ENCODE results near the gene CRKL.

Gene CRKL

GRCh38 chr22:20951932-20952380, 34.7 kb downstream of the CRKL start:
- DNase-seq (ENCODE audit: low read depth in 2 of 2), result no peak

DNA sequence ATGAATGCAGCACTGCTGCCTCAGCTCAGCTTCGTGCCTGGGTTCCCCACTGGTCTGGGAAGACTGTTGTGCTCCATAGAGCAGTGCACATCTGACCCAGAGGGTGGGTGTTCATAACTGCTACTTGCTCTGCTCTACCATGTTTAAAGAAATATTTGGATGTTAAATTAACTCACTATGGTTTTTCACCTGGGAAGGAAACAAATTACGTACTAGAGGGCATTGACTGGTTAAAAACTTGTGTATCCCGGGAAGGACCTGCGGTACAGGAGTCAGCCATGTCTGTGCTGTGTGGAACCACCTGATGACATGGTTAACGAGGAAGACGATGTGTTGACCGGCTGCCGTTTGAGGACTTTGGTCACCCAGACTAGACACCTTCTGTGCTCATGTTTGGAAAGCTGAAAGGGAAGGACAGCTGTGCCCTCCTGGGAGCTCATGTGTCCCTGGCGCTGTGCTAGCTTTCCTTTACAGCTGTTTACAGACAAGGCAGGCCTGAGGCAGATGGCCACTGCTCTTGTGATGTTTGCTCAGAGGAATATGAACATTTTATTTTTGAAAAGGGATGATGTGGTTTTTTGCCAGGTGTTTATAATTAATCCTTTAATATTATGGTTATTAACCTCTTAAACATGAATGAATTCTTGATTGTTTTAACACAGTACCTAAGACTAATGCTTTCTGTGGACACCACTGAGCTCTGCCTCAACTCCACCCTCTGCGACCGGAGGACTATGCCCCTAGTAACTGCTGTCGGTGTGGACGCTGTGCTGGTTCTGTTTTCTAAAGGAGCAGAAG, 35.5 kb downstream of the CRKL start:
- DNase-seq (ENCODE audit: low read depth in 2 of 2), result no peak

DNA sequence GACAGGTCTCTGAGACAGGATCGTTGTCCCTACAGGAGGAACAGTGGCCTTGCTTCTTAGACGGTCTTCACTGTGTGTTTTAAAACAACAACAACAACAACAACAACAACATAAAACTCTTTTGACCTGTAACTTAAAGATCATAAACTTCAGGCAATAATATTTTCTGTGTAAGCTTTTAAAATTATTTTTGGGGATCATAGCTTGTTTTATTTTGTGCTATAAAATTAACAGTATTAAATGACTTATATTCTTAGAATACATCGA, 36.1 kb downstream of the CRKL start:
- DNase-seq (ENCODE audit: low read depth in 2 of 2), result no peak

DNA sequence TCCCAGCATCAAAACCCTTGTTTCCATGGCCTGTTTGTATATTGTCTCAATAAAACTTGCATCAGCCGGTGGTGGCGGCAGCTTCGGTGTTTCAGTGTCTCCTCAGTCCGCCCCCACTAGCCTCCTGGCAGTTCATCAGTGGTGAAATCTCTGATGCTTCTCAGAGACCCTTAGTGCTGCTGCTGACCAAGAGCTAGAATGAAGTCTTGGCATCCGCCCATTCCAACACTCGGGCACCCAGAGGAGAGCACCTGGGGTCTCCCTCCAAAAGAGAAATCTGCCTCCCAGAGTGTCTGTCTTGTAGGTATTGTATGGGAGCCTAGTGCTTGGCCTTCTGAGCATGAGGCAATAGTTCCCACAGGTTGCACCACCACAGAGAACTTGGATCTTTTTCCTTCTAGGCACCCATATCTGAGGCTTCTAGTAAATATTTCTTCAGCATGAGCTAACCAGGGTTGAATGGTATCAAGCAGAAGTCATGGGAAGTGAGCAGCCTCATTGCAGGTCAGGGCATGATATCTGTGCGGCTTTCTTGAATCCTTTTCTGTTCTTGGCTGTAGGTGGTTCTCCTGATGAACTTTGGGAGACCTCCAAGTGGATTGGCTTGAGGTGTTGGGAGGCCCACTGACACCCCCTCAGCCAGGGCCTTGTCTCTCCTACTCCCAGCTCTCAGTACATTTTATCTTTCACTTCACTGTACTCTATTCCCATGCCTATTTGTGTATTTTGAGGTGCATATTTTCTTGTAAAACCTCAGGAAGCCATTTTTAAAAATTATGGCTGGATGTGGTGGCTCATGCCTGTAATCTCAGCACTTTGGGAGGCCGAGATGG, 36.7 kb downstream of the CRKL start:
- DNase-seq (ENCODE audit: low read depth in 2 of 2), result no peak

DNA sequence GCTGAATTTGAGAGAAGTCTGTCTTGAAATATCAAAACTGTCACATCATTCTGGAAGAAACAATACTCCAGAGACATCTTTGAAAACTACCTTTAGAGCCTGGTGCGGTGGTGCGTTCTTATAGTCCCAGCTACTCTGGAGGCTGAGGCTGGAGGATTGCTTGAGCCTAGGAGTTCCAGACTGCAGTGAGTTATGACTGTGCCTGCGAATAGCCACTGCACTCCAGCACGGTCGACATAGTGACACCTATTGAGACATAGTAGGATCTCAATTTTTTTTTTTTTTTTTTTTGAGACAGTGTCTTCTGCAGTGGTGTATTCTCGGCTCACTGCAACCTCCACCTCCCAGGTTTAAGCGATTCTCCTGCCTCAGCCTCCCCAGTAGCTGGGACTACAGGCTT, 38.3 kb downstream of the CRKL start:
- no peak for DNase-seq (ENCODE audit: low read depth in 2 of 2)

- no peak for DNase-seq (ENCODE audit: low read depth in 2 of 2)
Measured at GRCh38 chr22:20956258-20957101, 39.3 kb downstream of the CRKL start.

GRCh38 chr22:20957102-20957682, 40.0 kb downstream of the CRKL start:
- DNase-seq (ENCODE audit: low read depth in 2 of 2), result no peak

- DNase-seq (ENCODE audit: low read depth in 2 of 2), result no peak
Measured at GRCh38 chr22:20957683-20958431, 40.6 kb downstream of the CRKL start.

GRCh38 chr22:20959578-20960461, 42.6 kb downstream of the CRKL start:
- no peak for DNase-seq (ENCODE audit: low read depth in 2 of 2)

- DNase-seq (ENCODE audit: low read depth in 2 of 2), result no peak
Measured at GRCh38 chr22:20960609-20961008, 43.4 kb downstream of the CRKL start.

- no peak for DNase-seq (ENCODE audit: low read depth in 2 of 2)
Measured at GRCh38 chr22:20962491-20962945, 45.3 kb downstream of the CRKL start.

- DNase-seq (ENCODE audit: low read depth in 2 of 2), result no peak
Measured at GRCh38 chr22:20963201-20964052, 46.2 kb downstream of the CRKL start.

GRCh38 chr22:20964090-20964798, 47.0 kb downstream of the CRKL start:
- DNase-seq (ENCODE audit: low read depth in 2 of 2), result no peak

DNA sequence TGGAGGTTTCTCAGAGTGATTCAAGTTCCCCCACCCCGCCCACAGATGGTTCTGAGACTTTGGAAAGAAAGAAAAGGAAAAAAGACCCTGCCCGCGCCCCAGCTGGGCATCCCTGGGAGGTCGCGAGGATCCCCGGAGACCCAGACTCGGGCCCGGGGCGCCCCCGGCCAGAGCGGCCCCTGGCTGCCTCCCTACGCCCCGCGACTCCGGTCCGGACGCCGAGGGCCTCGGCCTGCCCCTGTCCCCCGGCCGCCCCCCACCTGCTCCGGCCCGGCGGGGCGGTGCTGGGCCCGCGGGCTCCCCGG, 47.5 kb downstream of the CRKL start:
- no peak for DNase-seq (ENCODE audit: low read depth in 2 of 2)

DNA sequence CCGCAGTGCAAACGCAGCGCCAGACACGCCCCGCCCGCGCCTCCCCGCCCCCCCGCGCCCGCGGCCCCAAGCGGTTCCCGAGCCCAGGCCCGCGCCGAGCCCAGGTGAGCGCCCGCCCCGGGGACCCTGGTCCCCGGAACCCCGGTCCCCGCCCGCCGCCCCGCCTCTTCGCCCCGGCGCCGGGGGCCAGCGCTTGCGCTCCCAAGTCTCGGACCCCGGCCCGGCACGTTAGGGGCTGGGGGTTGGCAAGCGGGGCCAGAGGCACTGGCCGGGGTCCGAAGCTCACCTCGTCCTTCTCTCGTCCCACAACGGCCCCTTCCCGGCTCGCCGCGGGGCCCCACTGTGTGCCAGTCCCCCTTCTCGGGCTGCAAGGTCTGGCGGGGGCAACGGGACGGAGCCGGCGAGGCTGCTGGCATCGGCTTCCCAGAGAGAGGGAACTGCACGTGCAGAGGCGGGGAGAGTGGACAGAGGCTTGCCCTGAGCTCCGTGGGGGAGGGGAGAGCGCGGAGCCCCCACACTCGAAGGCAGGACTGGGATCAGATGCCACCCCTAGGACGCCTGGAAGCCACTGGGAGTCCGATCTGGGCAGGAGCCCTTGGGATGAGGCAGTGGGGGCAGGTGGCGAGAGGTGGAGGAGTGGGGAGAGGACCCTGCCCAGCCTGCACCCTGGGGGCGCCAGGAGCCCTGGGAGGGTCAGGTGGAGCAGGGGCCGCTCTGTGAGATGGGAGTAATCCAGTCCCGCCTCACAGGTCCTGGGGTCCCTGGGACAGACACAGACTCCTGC, 48.1 kb downstream of the CRKL start:
- DNase-seq (ENCODE audit: low read depth in 2 of 2), result no peak

DNA sequence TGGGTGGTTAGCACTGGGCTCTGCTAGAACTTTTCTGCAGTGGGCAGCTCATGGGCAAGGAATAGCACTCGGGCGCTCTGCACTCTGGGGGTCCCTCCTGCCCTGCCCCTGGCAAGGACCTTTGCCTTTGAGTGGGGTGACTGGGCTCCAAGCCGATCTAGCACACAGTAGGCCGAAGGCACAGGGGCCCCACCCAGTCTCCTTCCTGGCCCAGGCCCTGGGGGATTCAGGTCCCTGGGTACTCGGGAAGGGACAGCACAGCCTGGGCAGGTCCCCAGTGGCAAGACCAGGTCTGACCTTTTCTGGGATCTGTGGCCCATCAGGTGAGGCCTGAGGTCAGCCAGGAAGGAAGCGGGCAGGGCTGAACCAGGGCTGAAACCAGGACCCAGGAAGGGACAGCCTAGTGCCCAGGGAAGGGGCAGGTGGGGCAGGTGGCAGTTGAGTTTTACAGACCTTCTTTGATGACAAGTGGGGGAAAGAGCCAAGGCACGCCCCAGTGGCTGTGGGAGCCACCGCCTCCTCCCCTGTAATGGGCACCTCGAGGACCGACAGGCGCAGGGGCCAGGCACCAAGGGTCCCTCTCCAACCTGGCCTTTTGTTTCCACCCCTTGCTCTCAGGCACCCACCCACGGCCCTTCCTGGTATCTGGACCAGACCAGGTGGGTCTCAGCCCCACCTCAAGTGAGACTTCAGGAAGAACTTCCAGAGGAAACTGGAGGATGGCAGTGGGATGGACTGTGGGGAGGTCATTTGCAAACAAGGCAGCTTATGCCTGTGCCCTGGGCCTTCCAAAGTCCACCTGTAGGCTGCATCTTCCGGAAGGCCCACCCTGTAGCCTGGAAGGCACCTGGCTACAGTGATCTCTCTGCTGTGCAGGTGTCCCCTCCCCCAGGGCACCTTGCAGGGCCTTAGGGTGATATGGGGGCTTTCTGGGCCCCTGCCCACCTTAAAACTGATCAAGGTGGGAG, 49.0 kb downstream of the CRKL start:
- DNase-seq (ENCODE audit: low read depth in 2 of 2), result no peak
